Thyroid gland (tissue), 4 donors: ENCODE results near the gene MLYCD. TPM values are rescaled to one million over a fixed set of nuclear protein-coding genes. Genes with fewer than 3 reads are reported as not detected.

Experiments used
- DNase-seq, 2 donors: peaks; one replicate each; pipeline ENCODE4 v3.0.0-alpha.2; 2019
- H3K27ac ChIP-seq, 3 donors: fragments of 200-600 bp; sonication (generic); 1 replicate in 2 of 3; 2 replicates in 1 of 3; pipeline ENCODE4 v1.5.1; 2016 to 2019; ENCODE audit warnings: mild to moderate bottlenecking in 1 of 3, moderate library complexity in 1 of 3
- H3K27me3 ChIP-seq: fragments of 200-600 bp; sonication (generic); one replicate; pipeline ENCODE4 v1.5.1; 2019
- H3K36me3 ChIP-seq, 2 donors: fragments of 200-600 bp; sonication (generic); one replicate each; pipeline ENCODE4 v1.5.1; 2016 to 2019
- H3K4me1 ChIP-seq, 2 donors: fragments of 200-600 bp; sonication (generic); one replicate each; pipeline ENCODE4 v1.5.1; 2017 to 2019
- H3K4me3 ChIP-seq, 3 donors: fragments of 200-600 bp; sonication (generic); replicated peaks in 1 of 3; 1 replicate in 2 of 3; 2 replicates in 1 of 3; pipeline ENCODE4 v1.5.1; 2016; ENCODE audit warnings: mild to moderate bottlenecking in 1 of 3
- H3K9me3 ChIP-seq: fragments of 200-600 bp; sonication (generic); one replicate; pipeline ENCODE4 v1.5.1; 2017
- CTCF ChIP-seq, 6 experiments: fragments of 200-600 bp in 3 of 6; fragments of 450-650 bp in 3 of 6; sonication (generic) in 3 of 6; IDR thresholded peaks; one replicate each; pipeline ENCODE4 v1.5.1; 2016 to 2019; ENCODE audit warnings: antibody characterized with exemption in 6 of 6, mild to moderate bottlenecking in 2 of 6, inconsistent platforms in 1 of 6, moderate library complexity in 1 of 6
- POLR2A ChIP-seq, 2 donors: fragments of 450-650 bp; IDR thresholded peaks; one replicate each; pipeline ENCODE4 v1.6.1; 2017; ENCODE audit warnings: antibody characterized with exemption in 2 of 2, mild to moderate bottlenecking in 2 of 2, moderate library complexity in 1 of 2
- WGBS, 2 donors: methylation state at CpG; one replicate each; pipeline ENCODE4 v1.1.5; 2017; 5-methylcytosine and 5-hydroxymethylcytosine counted together
- intact Hi-C: fragments of 100-400 bp; cut with DNase I; formaldehyde crosslinking; loops from one replicate; pipeline ENCODE4 v1.15.1; 2023
- total RNA-seq, 4 donors: library from RNA; depleted of rRNA; stranded (reverse); fragments of >200 nt; gene quantifications; one replicate each; pipeline ENCODE4 v1.2.3, GENCODE V29; 2016

Gene MLYCD
- total RNA-seq, 4 donors from 2014 or later, result 9.9 to 22.0 (median 12.0) TPM

- 81 to 93% methylated on average over 7 to 11 of the region's 15 CpGs for WGBS, 2 donors
- Histone ChIP-seq H3K9me3 (no peaks in the 10 kb centered on the region), H3K4me3 (no peak overlapping the region), H3K27ac (no peak overlapping the region), H3K27me3 (no peaks in the 10 kb centered on the region), H3K4me1 (no peaks in the 10 kb centered on the region), H3K36me3 (no peaks in the 10 kb centered on the region)
- DNase-seq, result no peak
- intact Hi-C loops, result no loop called here
- TF ChIP-seq CTCF (IDR thresholded peaks at IDR 0.05), result no peak
- no peak for TF ChIP-seq POLR2A (IDR thresholded peaks at IDR 0.05)
Observed at GRCh38 chr16:83975590-83976260, 76.8 kb downstream of the MLYCD start.

Other genes starting within 250 kb of the MLYCD start
- gene HSBP1, start 91.1 kb upstream of the MLYCD start, total RNA-seq, result 10 to 100 TPM; 17.7 to 50.7 (median 23.9) TPM
- 10 to 100 TPM; 14.5 to 53.5 (median 31.9) TPM for gene OSGIN1, start 54.1 kb downstream of the MLYCD start, total RNA-seq
- under 1 TPM in 2 of 4 donors, not detected in 2; 0.63 to 0.94 TPM for gene NECAB2, start 69.1 kb downstream of the MLYCD start, total RNA-seq
- gene SLC38A8, start 143.7 kb downstream of the MLYCD start, total RNA-seq, result not detected
- gene MBTPS1, start 217.8 kb downstream of the MLYCD start, total RNA-seq, result 100 to 1,000 TPM; 126 to 185 (median 166) TPM
- gene HSDL1, start 246.1 kb downstream of the MLYCD start, total RNA-seq, result 10 to 100 TPM; 37.2 to 82.9 (median 59.5) TPM
- gene DNAAF1, start 246.2 kb downstream of the MLYCD start, total RNA-seq, result 10 to 100 TPM in 1 of 4 donors, 1 to 10 TPM in 3; 1.5 to 11.2 (median 2.8) TPM